Measurements from ENCODE around the gene SNCB. TPM values are rescaled to one million over a fixed set of nuclear protein-coding genes. Genes with fewer than 3 reads are reported as not detected.

Gene SNCB
- total RNA-seq, 1 experiment from 2014 or later: 6.8 TPM

GRCh38 chr5:176630681-176631222, 418 bp upstream of the SNCB start (continued):
- TF ChIP-seq CDX4 (CRISPR knock-in tag; IDR thresholded peaks at IDR 0.05; ENCODE audit: borderline replicate concordance): no peak

GRCh38 chr5:176629317-176629852, 949 bp downstream of the SNCB start:
- DNase-seq (ENCODE audit: low spot score) (no peak), ATAC-seq (no peak)
- peaks cover 51% of the 10 kb centered on the region for H3K27me3 Mint-ChIP-seq (ENCODE audit: low read depth)
- H3K36me3 Mint-ChIP-seq: no peaks in the 10 kb centered on the region
- H3K9me3 Mint-ChIP-seq: no peaks in the 10 kb centered on the region
- peaks cover 35% of the 10 kb centered on the region for H3K4me1 Mint-ChIP-seq
- ChIA-PET POLR2A (no interaction called here), CTCF (interaction anchor here (1.0 to 3.5 kb wide), 5 partner anchors 8 to 214 kb away, joined by 4 to 22 read pairs (median 10); partner anchors contain the start of genes FAF2 and TSPAN17)
- H3K27ac Mint-ChIP-seq: no peak overlapping the region
- H3K4me3 Mint-ChIP-seq: peak overlapping the region; percentile 76
- TF ChIP-seq ETV6 (CRISPR knock-in tag; IDR thresholded peaks at IDR 0.05) (no peak), ZNF512 (CRISPR knock-in tag; IDR thresholded peaks at IDR 0.05; ENCODE audit: borderline replicate concordance) (no peak), CREB1 (CRISPR knock-in tag; IDR thresholded peaks at IDR 0.05) (no peak), PREB (CRISPR knock-in tag; IDR thresholded peaks at IDR 0.05; ENCODE audit: borderline replicate concordance) (no peak), KAT7 (CRISPR knock-in tag; IDR thresholded peaks at IDR 0.05; ENCODE audit: borderline replicate concordance) (peak; percentile 1; the same call in 1 of the 2 replicates), SP1 (CRISPR knock-in tag; conservative IDR thresholded peaks at IDR 0.05) (no peak)

GRCh38 chr5:176628406-176629228, 1.7 kb downstream of the SNCB start:
- Mint-ChIP-seq H3K27ac (no peak overlapping the region), H3K9me3 (no peaks in the 10 kb centered on the region), H3K36me3 (no peaks in the 10 kb centered on the region), H3K27me3 (ENCODE audit: low read depth) (peaks cover 51% of the 10 kb centered on the region), H3K4me1 (peaks cover 28% of the 10 kb centered on the region), H3K4me3 (peak overlapping the region; percentile 76)
- DNase-seq (ENCODE audit: low spot score) (no peak), ATAC-seq (no peak)
- TF ChIP-seq SOX15 (CRISPR knock-in tag; IDR thresholded peaks at IDR 0.05) (no peak), ZSCAN18 (CRISPR knock-in tag; IDR thresholded peaks at IDR 0.05) (no peak), NR2C2 (CRISPR knock-in tag; IDR thresholded peaks at IDR 0.05) (no peak), ESRRA (CRISPR knock-in tag; IDR thresholded peaks at IDR 0.05; ENCODE audit: borderline replicate concordance) (no peak)
- CTCF ChIA-PET: interaction anchor here (3.5 kb wide), 1 partner anchor 32 kb away, joined by 22 read pairs; no protein-coding TSS in a partner anchor
- POLR2A ChIA-PET: no interaction called here

- Mint-ChIP-seq H3K27ac (no peak overlapping the region), H3K4me1 (peaks cover 26% of the 10 kb centered on the region), H3K9me3 (no peaks in the 10 kb centered on the region), H3K27me3 (ENCODE audit: low read depth) (peaks cover 46% of the 10 kb centered on the region), H3K4me3 (no peak overlapping the region), H3K36me3 (no peaks in the 10 kb centered on the region)
- no peak for ATAC-seq
- no peak for DNase-seq (ENCODE audit: low spot score)
- ChIA-PET CTCF (no interaction called here), POLR2A (no interaction called here)
- TF ChIP-seq MLX (CRISPR knock-in tag; IDR thresholded peaks at IDR 0.05) (no peak), NR2C2 (CRISPR knock-in tag; IDR thresholded peaks at IDR 0.05) (no peak)
These were observed 2.8 kb downstream of the SNCB start for GRCh38 chr5:176627582-176627981.
